CD4-positive, alpha-beta T cell treated with Interleukin-1 beta for 1 hour (primary cell): ENCODE results near the gene MRGPRF.

Experiments used
- DNase-seq, 2 donors: peaks; one replicate each; pipeline ENCODE4 v3.0.0-alpha.2; 2020 to 2022

MRGPRF gene

GRCh38 chr11:69050592-69051380, 37.7 kb upstream of the MRGPRF start:
- no peak for DNase-seq

GRCh38 chr11:69049490-69049867, 36.4 kb upstream of the MRGPRF start:
- DNase-seq, result peak; percentile 26 to 53

GRCh38 chr11:69048694-69049489, 35.8 kb upstream of the MRGPRF start, which contains the start of gene TPCN2:
Gene TPCN2 (plus strand): TSS chr11:69048932. CDS start chr11:69048998, 66 bp downstream.
- DNase-seq, result peak; percentile 93 to 96

GRCh38 chr11:69048031-69048693, 35.1 kb upstream of the MRGPRF start:
- DNase-seq, result no peak

GRCh38 chr11:69044111-69045013, 31.3 kb upstream of the MRGPRF start:
- DNase-seq, result peak; percentile 13 to 26

GRCh38 chr11:69041516-69041915, 28.5 kb upstream of the MRGPRF start:
- DNase-seq, result no peak

GRCh38 chr11:69040581-69041260, 27.7 kb upstream of the MRGPRF start:
- DNase-seq, result no peak

GRCh38 chr11:69040051-69040450, 27.0 kb upstream of the MRGPRF start:
- no peak for DNase-seq

GRCh38 chr11:69039501-69039900, 26.5 kb upstream of the MRGPRF start:
- no peak for DNase-seq

- DNase-seq, result no peak
Observed at GRCh38 chr11:69037544-69037943, 24.5 kb upstream of the MRGPRF start.

- no peak for DNase-seq
Observed at GRCh38 chr11:69037074-69037473, 24.0 kb upstream of the MRGPRF start.

GRCh38 chr11:69035946-69036340, 22.9 kb upstream of the MRGPRF start:
- DNase-seq, result no peak

GRCh38 chr11:69035150-69035945, 22.3 kb upstream of the MRGPRF start:
- DNase-seq, result no peak

GRCh38 chr11:69034123-69034867, 21.2 kb upstream of the MRGPRF start:
- DNase-seq, result no peak

GRCh38 chr11:69033431-69033830, 20.4 kb upstream of the MRGPRF start:
- DNase-seq, result no peak

GRCh38 chr11:69032833-69033232, 19.8 kb upstream of the MRGPRF start:
- no peak for DNase-seq

- no peak for DNase-seq
Observed at GRCh38 chr11:69030301-69030700, 17.3 kb upstream of the MRGPRF start.

GRCh38 chr11:69027704-69028372, 14.8 kb upstream of the MRGPRF start:
- no peak for DNase-seq

- no peak for DNase-seq
Observed at GRCh38 chr11:69024509-69024908, 11.5 kb upstream of the MRGPRF start.

GRCh38 chr11:69022260-69022659, 9.2 kb upstream of the MRGPRF start:
- no peak for DNase-seq
